ENCODE data around the gene STK17B.

GRCh38 chr2:196123679-196124373 lies 47.6 kb downstream of the STK17B start:
- TF ChIP-seq EZH2 (IDR thresholded peaks at IDR 0.05; ENCODE audit: borderline replicate concordance, low read depth, low read length, severe bottlenecking) (no peak), CTCF (IDR thresholded peaks at IDR 0.05; ENCODE audit: borderline replicate concordance, extremely low read depth, low read length, poor library complexity, severe bottlenecking) (no peak)
